NT2/D1 (cell line): ENCODE data around the gene KISS1R.

Source experiments
- SUZ12 ChIP-seq: IDR thresholded peaks from 2 replicates; pipeline ENCODE4 v1.6.1; 2011; ENCODE audit not compliant: insufficient read length, insufficient read depth; ENCODE audit errors: extremely low read depth
- YY1 ChIP-seq: IDR thresholded peaks from 2 replicates; pipeline ENCODE4 v1.6.1; 2011; ENCODE audit not compliant: insufficient read length, insufficient read depth
- ZNF274 ChIP-seq: IDR thresholded peaks from 2 replicates; pipeline ENCODE4 v1.6.1; 2011; ENCODE audit warnings: mild to moderate bottlenecking, low read depth, low read length

DNA sequence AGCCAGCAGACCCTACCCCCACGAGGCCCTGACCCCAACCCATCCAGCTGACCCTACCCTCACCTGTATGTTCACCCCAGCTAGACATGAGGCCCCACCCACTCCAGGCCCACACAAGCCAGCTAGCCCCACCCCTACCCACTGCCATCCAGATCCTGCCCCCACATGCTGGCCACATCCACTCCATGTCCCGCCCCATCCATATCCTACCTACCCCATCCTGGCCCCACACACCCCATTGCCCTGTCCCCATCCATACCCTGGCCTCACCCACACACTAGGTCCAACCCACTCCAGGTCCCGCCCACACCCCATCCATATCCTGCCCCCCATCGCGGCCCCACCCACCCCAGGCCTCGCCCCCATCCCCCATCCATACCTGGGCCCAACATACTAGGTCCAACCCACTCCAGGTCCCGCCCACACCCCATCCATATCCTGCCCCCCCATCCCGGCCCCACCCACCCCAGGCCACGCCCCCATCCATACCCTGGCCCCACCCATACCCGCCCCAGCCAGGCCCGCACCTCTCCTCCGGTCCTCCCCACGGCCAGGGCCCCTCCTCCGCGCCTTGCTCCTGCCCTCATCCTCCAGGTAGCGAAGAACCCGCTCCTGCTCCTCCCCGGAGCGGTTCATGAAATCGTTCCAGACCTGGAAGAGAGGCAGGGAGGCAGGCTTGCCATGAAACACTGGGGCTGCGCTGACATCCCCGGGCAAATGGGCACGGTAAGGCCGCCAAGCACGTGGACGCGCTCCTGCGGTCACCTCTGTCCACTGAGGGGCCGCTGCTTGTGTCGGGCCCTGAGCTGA, 16.6 kb upstream of the KISS1R start:
- TF ChIP-seq ZNF274 (no peak), SUZ12 (no peak), YY1 (no peak)
